Smooth muscle cell of the brain vasculature (primary cell): ENCODE data around the gene ST3GAL3.
"Not testable (repeated sequence)": the region's sequence is repeated elsewhere in the genome, so short reads cannot be mapped to it uniquely, and the experiment has no call there.

Experiments used
- DNase-seq: peaks from one replicate; pipeline ENCODE4 v3.0.0-alpha.2; 2012; ENCODE audit warnings: low read depth, low spot score

ST3GAL3 gene

GRCh38 chr1:43703836-43704235, 3.5 kb upstream of the ST3GAL3 start:
- DNase-seq, result no peak

GRCh38 chr1:43704838-43705237, 2.5 kb upstream of the ST3GAL3 start:
- DNase-seq, result no peak

GRCh38 chr1:43705334-43705733, 2.0 kb upstream of the ST3GAL3 start:
- no peak for DNase-seq

- DNase-seq, result no peak
Observed at GRCh38 chr1:43705982-43706597, 1.2 kb upstream of the ST3GAL3 start.

- DNase-seq, result no peak
Observed at GRCh38 chr1:43706598-43707189, 642 bp upstream of the ST3GAL3 start.

GRCh38 chr1:43708002-43708410, 670 bp downstream of the ST3GAL3 start:
- DNase-seq, result no peak

- no peak for DNase-seq
Observed at GRCh38 chr1:43711049-43711448, 3.7 kb downstream of the ST3GAL3 start.

GRCh38 chr1:43711524-43712386, 4.4 kb downstream of the ST3GAL3 start:
- DNase-seq, result no peak

- DNase-seq, result no peak
Observed at GRCh38 chr1:43716559-43717281, 9.4 kb downstream of the ST3GAL3 start.

- no peak for DNase-seq
Observed at GRCh38 chr1:43719063-43719462, 11.7 kb downstream of the ST3GAL3 start.

GRCh38 chr1:43719670-43720419, 12.5 kb downstream of the ST3GAL3 start:
- DNase-seq, result not testable (repeated sequence)

- no peak for DNase-seq
Observed at GRCh38 chr1:43722810-43723209, 15.5 kb downstream of the ST3GAL3 start.

- no peak for DNase-seq
Observed at GRCh38 chr1:43729816-43730463, 22.6 kb downstream of the ST3GAL3 start.

GRCh38 chr1:43731867-43732531, 24.7 kb downstream of the ST3GAL3 start:
- no peak for DNase-seq

GRCh38 chr1:43736819-43737218, 29.5 kb downstream of the ST3GAL3 start:
- DNase-seq, result no peak

- no peak for DNase-seq
Observed at GRCh38 chr1:43742026-43742425, 34.7 kb downstream of the ST3GAL3 start.

GRCh38 chr1:43743206-43743605, 35.9 kb downstream of the ST3GAL3 start:
- no peak for DNase-seq

GRCh38 chr1:43747736-43748135, 40.4 kb downstream of the ST3GAL3 start:
- no peak for DNase-seq

GRCh38 chr1:43750083-43750482, 42.7 kb downstream of the ST3GAL3 start:
- DNase-seq, result no peak

GRCh38 chr1:43753422-43753821, 46.1 kb downstream of the ST3GAL3 start:
- no peak for DNase-seq
